A673 (cell line): ENCODE measurements around the gene WFS1. TPM values are rescaled to one million over a fixed set of nuclear protein-coding genes. Genes with fewer than 3 reads are reported as not detected.

Experiments
- BruUV-seq: library from RNA; stranded (reverse); fragments of 400-500 nt; replicated peaks from 2 replicates; lab custom pipeline; 2021; lab: Mats Ljungman, UMichigan
- CTCF ChIA-PET: fragments of 300-600 bp; sonication (Branson Sonifier 250); formaldehyde crosslinking; loops from one replicate; lab custom pipeline; 2022; ENCODE audit warnings: antibody characterized with exemption; lab: Charles Lee
- POLR2A ChIA-PET: fragments of 300-600 bp; sonication (Branson Sonifier 250); formaldehyde crosslinking; loops from one replicate; lab custom pipeline; 2022; ENCODE audit warnings: antibody characterized with exemption; ENCODE audit not compliant: low non-redundant PET; lab: Charles Lee
- DNase-seq: peaks from one replicate; pipeline ENCODE4 v3.0.0-alpha.2; 2015; ENCODE audit warnings: low spot score
- H3K27ac ChIP-seq: fragments of 200-600 bp; sonication (generic); 2 replicates; pipeline ENCODE4 v1.5.1; 2016; ENCODE audit warnings: mixed run types, low read depth, mild to moderate bottlenecking, mixed read lengths, antibody characterized with exemption, low read length; ENCODE audit not compliant: poor library complexity, severe bottlenecking
- H3K27me3 ChIP-seq: fragments of 200-600 bp; sonication (generic); replicated peaks from 2 replicates; pipeline ENCODE4 v1.6.1; 2017; ENCODE audit warnings: mixed run types, low read depth, mild to moderate bottlenecking, mixed read lengths, antibody characterized with exemption, low read length; ENCODE audit not compliant: insufficient read depth, poor library complexity
- H3K36me3 ChIP-seq: fragments of 200-600 bp; sonication (generic); 2 replicates; pipeline ENCODE4 v1.6.1; 2016; ENCODE audit warnings: mixed run types, mild to moderate bottlenecking, mixed read lengths, antibody characterized with exemption, low read length; ENCODE audit not compliant: insufficient read depth, poor library complexity, severe bottlenecking
- H3K4me1 ChIP-seq: fragments of 200-600 bp; sonication (generic); 2 replicates; pipeline ENCODE4 v1.6.1; 2017; ENCODE audit warnings: mixed run types, mild to moderate bottlenecking, mixed read lengths, antibody characterized with exemption, low read length; ENCODE audit not compliant: insufficient read depth, poor library complexity, severe bottlenecking
- H3K4me3 ChIP-seq: fragments of 200-600 bp; sonication (generic); 2 replicates; pipeline ENCODE4 v1.5.1; 2016; ENCODE audit warnings: low read depth, mixed run types, mild to moderate bottlenecking, mixed read lengths, low read length; ENCODE audit not compliant: poor library complexity, severe bottlenecking
- H3K9me3 ChIP-seq: fragments of 200-600 bp; sonication (generic); 2 replicates; pipeline ENCODE4 v1.6.1; 2016; ENCODE audit warnings: mixed run types, low read depth, mild to moderate bottlenecking, mixed read lengths, antibody characterized with exemption, low read length; ENCODE audit not compliant: poor library complexity, severe bottlenecking
- CTCF ChIP-seq: fragments of 300-800, 200-600 bp; sonication (generic); conservative IDR thresholded peaks from 2 replicates; pipeline ENCODE4 v1.5.1; 2017; ENCODE audit warnings: low read depth, mild to moderate bottlenecking, antibody characterized with exemption, low read length, moderate library complexity, mixed read lengths
- EZH2 ChIP-seq: fragments of 200-600 bp; sonication (generic); IDR thresholded peaks from 2 replicates; pipeline ENCODE4 v1.6.1; 2017; ENCODE audit warnings: borderline replicate concordance, low read depth, mild to moderate bottlenecking, mixed read lengths, antibody characterized with exemption, low read length; ENCODE audit not compliant: poor library complexity, severe bottlenecking
- intact Hi-C: fragments of 100-400 bp; cut with micrococcal nuclease; formaldehyde crosslinking; loops from one replicate; pipeline ENCODE4 v1.10.0; 2022; ENCODE audit not compliant: unreplicated experiment
- total RNA-seq: library from RNA; stranded (reverse); gene quantifications from 2 replicates; pipeline ENCODE4 v1.2.3, GENCODE V29; 2021

WFS1 gene
- total RNA-seq, 1 experiment from 2014 or later = 14.0 TPM

GRCh38 chr4:6290256-6290655 lies 20.6 kb downstream of the WFS1 start:
- intact Hi-C loops = no loop called here
- ChIA-PET POLR2A (no interaction called here), CTCF (no interaction called here)
- no TSS peak for BruUV-seq
- Histone ChIP-seq H3K36me3 (no peaks in the 10 kb centered on the region), H3K4me1 (no peaks in the 10 kb centered on the region), H3K27ac (no peak overlapping the region), H3K9me3 (no peaks in the 10 kb centered on the region), H3K4me3 (no peak overlapping the region), H3K27me3 (no peaks in the 10 kb centered on the region)
- no peak for DNase-seq
- TF ChIP-seq CTCF = no peak
- TF ChIP-seq EZH2 = no peak

GRCh38 chr4:6290769-6291547 lies 21.3 kb downstream of the WFS1 start:
- Histone ChIP-seq H3K4me3 (no peak overlapping the region), H3K4me1 (no peaks in the 10 kb centered on the region), H3K27me3 (no peaks in the 10 kb centered on the region), H3K36me3 (no peaks in the 10 kb centered on the region), H3K27ac (no peak overlapping the region), H3K9me3 (no peaks in the 10 kb centered on the region)
- no peak for DNase-seq
- intact Hi-C loops = no loop called here
- POLR2A ChIA-PET = no interaction called here
- no TSS peak for BruUV-seq
- no peak for TF ChIP-seq EZH2
- TF ChIP-seq CTCF = no peak
- CTCF ChIA-PET = no interaction called here

- BruUV-seq = no TSS peak
- no peak for TF ChIP-seq EZH2
- TF ChIP-seq CTCF = no peak
- no peak for DNase-seq
- POLR2A ChIA-PET = no interaction called here
- Histone ChIP-seq H3K36me3 (no peaks in the 10 kb centered on the region), H3K4me3 (no peak overlapping the region), H3K27ac (no peak overlapping the region), H3K4me1 (no peaks in the 10 kb centered on the region), H3K27me3 (no peaks in the 10 kb centered on the region), H3K9me3 (no peaks in the 10 kb centered on the region)
- intact Hi-C loops = no loop called here
- CTCF ChIA-PET = no interaction called here
Measured at GRCh38 chr4:6291784-6292297, 22.2 kb downstream of the WFS1 start.
